Neural cell (in vitro differentiated cells): ENCODE results near the gene KLHDC7B. TPM values are rescaled to one million over a fixed set of nuclear protein-coding genes. Genes with fewer than 3 reads are reported as not detected.

ENCODE experiments used
- H2AFZ ChIP-seq: fragments of 200-600, 300-800 bp; sonication (generic), shearing (Covaris generic); 2 replicates; pipeline ENCODE4 v1.6.0; 2014; ENCODE audit warnings: low read depth, mild to moderate bottlenecking, antibody characterized with exemption, low read length, moderate library complexity
- H3F3A ChIP-seq: fragments of 200-600 bp; shearing (Covaris generic); 2 replicates; pipeline ENCODE4 v1.6.1; 2016; ENCODE audit warnings: mild to moderate bottlenecking, moderate library complexity, mixed read lengths, antibody characterized with exemption, low read length; ENCODE audit not compliant: insufficient read depth, poor library complexity, severe bottlenecking
- H3K27ac ChIP-seq: fragments of 200-600, 300-800 bp; sonication (generic), shearing (Covaris generic); 2 replicates; pipeline ENCODE4 v1.5.1; 2014; ENCODE audit warnings: mild to moderate bottlenecking, low read length, moderate library complexity
- H3K27me3 ChIP-seq: fragments of 300-800, 200-600 bp; sonication (generic), shearing (Covaris generic); 2 replicates; pipeline ENCODE4 v1.6.0; 2014; ENCODE audit warnings: mild to moderate bottlenecking, low read depth, low read length, moderate library complexity; ENCODE audit not compliant: insufficient read depth
- H3K36me3 ChIP-seq: fragments of 300-800, 200-600 bp; sonication (generic), shearing (Covaris generic); 2 replicates; pipeline ENCODE4 v1.5.1; 2014; ENCODE audit warnings: mild to moderate bottlenecking, antibody characterized with exemption, low read length, moderate library complexity; ENCODE audit not compliant: insufficient read depth
- H3K4me2 ChIP-seq: fragments of 300-800, 200-600 bp; sonication (generic), shearing (Covaris generic); 2 replicates; pipeline ENCODE4 v1.6.0; 2014; ENCODE audit warnings: mild to moderate bottlenecking, low read length
- H3K4me3 ChIP-seq: fragments of 300-800, 200-600 bp; sonication (generic), shearing (Covaris generic); 2 replicates; pipeline ENCODE4 v1.5.1; 2014; ENCODE audit warnings: mild to moderate bottlenecking, low read length, moderate library complexity
- H3K79me2 ChIP-seq: fragments of 200-600 bp; shearing (Covaris generic); replicated peaks from 2 replicates; pipeline ENCODE4 v1.6.0; 2014; ENCODE audit warnings: mild to moderate bottlenecking, low read length, moderate library complexity; ENCODE audit not compliant: insufficient read depth
- H3K9ac ChIP-seq: fragments of 300-800, 200-600 bp; sonication (generic), shearing (Covaris generic); 2 replicates; pipeline ENCODE4 v1.6.1; 2016; ENCODE audit warnings: mild to moderate bottlenecking, low read length, mixed read lengths
- H3K9me2 ChIP-seq: fragments of 200-600 bp; shearing (Covaris generic); 2 replicates; pipeline ENCODE4 v1.6.1; 2016; ENCODE audit warnings: mild to moderate bottlenecking, low read length, mixed read lengths; ENCODE audit not compliant: insufficient read depth
- H3K9me3 ChIP-seq: fragments of 200-600, 300-800 bp; sonication (generic), shearing (Covaris generic); 2 replicates; pipeline ENCODE4 v1.6.1; 2016; ENCODE audit warnings: mild to moderate bottlenecking, mixed run types, low read length, moderate library complexity, mixed read lengths
- H4K20me1 ChIP-seq: fragments of 200-600 bp; shearing (Covaris generic); 2 replicates; pipeline ENCODE4 v1.6.1; 2016; ENCODE audit warnings: mild to moderate bottlenecking, mixed run types; ENCODE audit not compliant: insufficient read depth
- CTCF ChIP-seq: fragments of 450-650 bp; IDR thresholded peaks from 2 replicates; pipeline ENCODE4 v1.5.1; 2014; ENCODE audit warnings: antibody characterized with exemption, mild to moderate bottlenecking, moderate library complexity; ENCODE audit not compliant: poor library complexity, severe bottlenecking
- EP300 ChIP-seq: fragments of 450-650 bp; conservative IDR thresholded peaks from 2 replicates; pipeline ENCODE4 v1.6.1; 2014; ENCODE audit warnings: antibody characterized with exemption, mild to moderate bottlenecking, moderate library complexity; ENCODE audit not compliant: poor library complexity, severe bottlenecking
- EZH2 ChIP-seq: fragments of 200-600, 300-800 bp; shearing (Covaris generic), sonication (generic); IDR thresholded peaks from 2 replicates; pipeline ENCODE4 v1.6.1; 2014; ENCODE audit warnings: antibody characterized with exemption, low read length, borderline replicate concordance, mild to moderate bottlenecking; ENCODE audit not compliant: insufficient read depth, poor library complexity, severe bottlenecking
- MXI1 ChIP-seq: fragments of 450-650 bp; conservative IDR thresholded peaks from 2 replicates; pipeline ENCODE4 v1.6.1; 2014; ENCODE audit warnings: antibody characterized with exemption, mild to moderate bottlenecking; ENCODE audit not compliant: poor library complexity, severe bottlenecking
- POLR2AphosphoS5 ChIP-seq: IDR thresholded peaks from 2 replicates; pipeline ENCODE4 v1.6.1; 2012
- RAD21 ChIP-seq: fragments of 450-650 bp; conservative IDR thresholded peaks from 2 replicates; pipeline ENCODE4 v1.6.1; 2014; ENCODE audit warnings: antibody characterized with exemption, mild to moderate bottlenecking, moderate library complexity
- SMC3 ChIP-seq: fragments of 450-650 bp; conservative IDR thresholded peaks from 2 replicates; pipeline ENCODE4 v1.6.1; 2014; ENCODE audit warnings: antibody characterized with exemption, mild to moderate bottlenecking, moderate library complexity; ENCODE audit not compliant: poor library complexity
- TAF1 ChIP-seq: IDR thresholded peaks from 2 replicates; pipeline ENCODE4 v1.6.1; 2012; ENCODE audit warnings: low read depth
- polyA plus RNA-seq: library from polyadenylated mRNA; depleted of rRNA; stranded (reverse); fragments of >200 nt; gene quantifications from 2 replicates; pipeline ENCODE4 v1.2.3, GENCODE V29; 2014
- TF ChIP-seq, protein P1 (sequence below): IDR thresholded peaks from 2 replicates; pipeline ENCODE4 v1.6.1; 2012; ENCODE audit warnings: borderline replicate concordance

Gene KLHDC7B
- polyA plus RNA-seq, 1 donor from 2014 or later, result not detected

DNA sequence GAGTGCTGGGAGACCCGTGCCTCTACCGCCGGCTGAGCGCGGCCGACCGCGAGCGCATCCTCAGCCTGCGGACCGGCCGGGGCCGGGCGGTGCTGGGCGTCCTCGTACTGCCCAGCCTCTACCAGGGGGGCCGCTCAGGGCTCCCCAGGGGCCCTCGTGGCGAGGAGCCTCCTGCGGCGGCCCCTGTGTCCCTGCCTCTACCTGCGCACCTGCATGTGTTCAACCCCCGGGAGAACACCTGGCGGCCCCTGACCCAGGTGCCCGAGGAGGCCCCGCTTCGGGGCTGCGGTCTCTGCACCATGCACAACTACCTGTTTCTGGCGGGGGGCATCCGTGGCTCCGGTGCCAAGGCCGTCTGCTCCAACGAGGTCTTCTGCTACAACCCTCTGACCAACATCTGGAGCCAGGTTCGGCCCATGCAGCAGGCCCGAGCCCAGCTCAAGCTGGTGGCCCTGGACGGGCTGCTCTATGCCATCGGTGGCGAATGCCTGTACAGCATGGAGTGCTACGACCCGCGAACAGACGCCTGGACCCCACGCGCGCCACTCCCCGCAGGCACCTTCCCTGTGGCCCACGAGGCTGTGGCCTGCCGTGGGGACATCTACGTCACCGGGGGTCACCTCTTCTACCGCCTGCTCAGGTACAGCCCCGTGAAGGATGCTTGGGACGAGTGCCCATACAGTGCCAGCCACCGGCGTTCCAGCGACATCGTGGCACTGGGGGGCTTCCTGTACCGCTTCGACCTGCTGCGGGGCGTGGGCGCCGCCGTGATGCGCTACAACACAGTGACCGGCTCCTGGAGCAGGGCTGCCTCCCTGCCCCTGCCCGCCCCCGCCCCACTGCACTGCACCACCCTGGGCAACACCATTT, 3.5 kb downstream of the KLHDC7B start:
- H3K4me2 ChIP-seq, result no peak overlapping the region
- no peak overlapping the region for H3K27ac ChIP-seq
- no peaks in the 10 kb centered on the region for H3K9me3 ChIP-seq
- H3F3A ChIP-seq, result no peaks in the 10 kb centered on the region
- H3K27me3 ChIP-seq, result peaks cover 7% of the 10 kb centered on the region
- no peak overlapping the region for H3K4me3 ChIP-seq
- TF ChIP-seq, protein P1, sequence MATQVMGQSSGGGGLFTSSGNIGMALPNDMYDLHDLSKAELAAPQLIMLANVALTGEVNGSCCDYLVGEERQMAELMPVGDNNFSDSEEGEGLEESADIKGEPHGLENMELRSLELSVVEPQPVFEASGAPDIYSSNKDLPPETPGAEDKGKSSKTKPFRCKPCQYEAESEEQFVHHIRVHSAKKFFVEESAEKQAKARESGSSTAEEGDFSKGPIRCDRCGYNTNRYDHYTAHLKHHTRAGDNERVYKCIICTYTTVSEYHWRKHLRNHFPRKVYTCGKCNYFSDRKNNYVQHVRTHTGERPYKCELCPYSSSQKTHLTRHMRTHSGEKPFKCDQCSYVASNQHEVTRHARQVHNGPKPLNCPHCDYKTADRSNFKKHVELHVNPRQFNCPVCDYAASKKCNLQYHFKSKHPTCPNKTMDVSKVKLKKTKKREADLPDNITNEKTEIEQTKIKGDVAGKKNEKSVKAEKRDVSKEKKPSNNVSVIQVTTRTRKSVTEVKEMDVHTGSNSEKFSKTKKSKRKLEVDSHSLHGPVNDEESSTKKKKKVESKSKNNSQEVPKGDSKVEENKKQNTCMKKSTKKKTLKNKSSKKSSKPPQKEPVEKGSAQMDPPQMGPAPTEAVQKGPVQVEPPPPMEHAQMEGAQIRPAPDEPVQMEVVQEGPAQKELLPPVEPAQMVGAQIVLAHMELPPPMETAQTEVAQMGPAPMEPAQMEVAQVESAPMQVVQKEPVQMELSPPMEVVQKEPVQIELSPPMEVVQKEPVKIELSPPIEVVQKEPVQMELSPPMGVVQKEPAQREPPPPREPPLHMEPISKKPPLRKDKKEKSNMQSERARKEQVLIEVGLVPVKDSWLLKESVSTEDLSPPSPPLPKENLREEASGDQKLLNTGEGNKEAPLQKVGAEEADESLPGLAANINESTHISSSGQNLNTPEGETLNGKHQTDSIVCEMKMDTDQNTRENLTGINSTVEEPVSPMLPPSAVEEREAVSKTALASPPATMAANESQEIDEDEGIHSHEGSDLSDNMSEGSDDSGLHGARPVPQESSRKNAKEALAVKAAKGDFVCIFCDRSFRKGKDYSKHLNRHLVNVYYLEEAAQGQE, result no peak
- TF ChIP-seq TAF1, result no peak
- no peak for TF ChIP-seq EP300
- H4K20me1 ChIP-seq, result no peaks in the 10 kb centered on the region
- no peaks in the 10 kb centered on the region for H3K79me2 ChIP-seq
- no peaks in the 10 kb centered on the region for H3K9me2 ChIP-seq
- no peak overlapping the region for H3K9ac ChIP-seq
- no peak overlapping the region for H2AFZ ChIP-seq
- H3K36me3 ChIP-seq, result no peaks in the 10 kb centered on the region

GRCh38 chr22:50550395-50550794, 4.7 kb downstream of the KLHDC7B start:
- TF ChIP-seq, protein P1, result no peak
- TF ChIP-seq SMC3 (no peak), EP300 (no peak), CTCF (no peak), MXI1 (no peak), EZH2 (no peak), POLR2AphosphoS5 (no peak), RAD21 (no peak), TAF1 (no peak)
- H3K36me3 ChIP-seq, result no peaks in the 10 kb centered on the region
- H3K9me3 ChIP-seq, result no peaks in the 10 kb centered on the region
- no peaks in the 10 kb centered on the region for H3F3A ChIP-seq
- no peak overlapping the region for H2AFZ ChIP-seq
- H3K9ac ChIP-seq, result no peak overlapping the region
- no peak overlapping the region for H3K27ac ChIP-seq
- no peaks in the 10 kb centered on the region for H3K9me2 ChIP-seq
- H3K4me3 ChIP-seq, result no peak overlapping the region
- no peaks in the 10 kb centered on the region for H4K20me1 ChIP-seq
- no peak overlapping the region for H3K4me2 ChIP-seq
- no peaks in the 10 kb centered on the region for H3K79me2 ChIP-seq
- no peaks in the 10 kb centered on the region for H3K27me3 ChIP-seq
